Panc1 (cell line): ENCODE data around the gene ISCU. TPM values are rescaled to one million over a fixed set of nuclear protein-coding genes. Genes with fewer than 3 reads are reported as not detected.

Experiments used
- ATAC-seq: fragments of 200-7000 bp; cut with Tn5 transposase; 2 replicates; pipeline ENCODE4 v1.9.1; 2020; ENCODE audit warnings: mild to moderate bottlenecking, moderate library complexity
- BruUV-seq: library from RNA; stranded (reverse); fragments of 400-500 nt; replicated peaks from 2 replicates; lab custom pipeline; 2021; lab: Mats Ljungman, UMichigan
- CTCF ChIA-PET: fragments of 300-600 bp; sonication (Branson Sonifier 250); formaldehyde crosslinking; loops from one replicate; lab custom pipeline; 2022; ENCODE audit warnings: antibody characterized with exemption; lab: Charles Lee
- POLR2A ChIA-PET: fragments of 300-600 bp; sonication (Branson Sonifier 250); formaldehyde crosslinking; loops from one replicate; lab custom pipeline; 2022; ENCODE audit warnings: antibody characterized with exemption; lab: Charles Lee
- DNase-seq: peaks from one replicate; pipeline ENCODE4 v3.0.0-alpha.2; 2010; ENCODE audit warnings: low read depth, low spot score
- H3K27ac ChIP-seq: 2 replicates; pipeline ENCODE4 v1.5.1; 2011; ENCODE audit warnings: mild to moderate bottlenecking, low read length, inconsistent platforms
- H3K27me3 ChIP-seq: fragments of 200-500 bp; sonication (Bioruptor generic); 2 replicates; pipeline ENCODE4 v1.6.0; 2014; ENCODE audit warnings: low read length, inconsistent platforms; ENCODE audit not compliant: control insufficient read depth, insufficient read depth
- H3K36me3 ChIP-seq: fragments of 200-500 bp; sonication (Bioruptor generic); 2 replicates; pipeline ENCODE4 v1.5.1; 2014; ENCODE audit warnings: inconsistent platforms, mild to moderate bottlenecking, low read length, moderate library complexity; ENCODE audit not compliant: control insufficient read depth, insufficient read depth
- H3K4me1 ChIP-seq: 2 replicates; pipeline ENCODE4 v1.5.1; 2011; ENCODE audit warnings: inconsistent platforms, mild to moderate bottlenecking, low read length, moderate library complexity; ENCODE audit not compliant: control insufficient read depth, insufficient read depth
- H3K4me3 ChIP-seq, 2 experiments: 2 replicates each; pipeline ENCODE4 v1.5.1; 2011 to 2012; ENCODE audit warnings: low read depth in 2 of 2, low read length in 2 of 2, mild to moderate bottlenecking in 2 of 2, inconsistent platforms in 1 of 2, moderate library complexity in 1 of 2
- H3K9me3 ChIP-seq: fragments of 200-500 bp; sonication (Bioruptor generic); 2 replicates; pipeline ENCODE4 v1.5.1; 2014; ENCODE audit warnings: low read depth, mild to moderate bottlenecking, inconsistent platforms, low read length, moderate library complexity; ENCODE audit not compliant: control insufficient read depth, insufficient read depth
- POLR2AphosphoS5 ChIP-seq: IDR thresholded peaks from 2 replicates; pipeline ENCODE4 v1.6.1; 2012; ENCODE audit warnings: mild to moderate bottlenecking, low read depth, low read length, moderate library complexity
- REST ChIP-seq, 2 experiments: IDR thresholded peaks; 2 replicates each; pipeline ENCODE4 v1.6.1; 2011 to 2012; ENCODE audit warnings: low read depth in 2 of 2, control low read depth in 1 of 2, low read length in 1 of 2, mild to moderate bottlenecking in 1 of 2, moderate library complexity in 1 of 2; ENCODE audit not compliant: insufficient read depth in 1 of 2
- SIN3A ChIP-seq: IDR thresholded peaks from 2 replicates; pipeline ENCODE4 v1.6.1; 2012; ENCODE audit warnings: low read depth, mild to moderate bottlenecking, low read length, moderate library complexity, borderline replicate concordance; ENCODE audit not compliant: insufficient read depth
- TCF7L2 ChIP-seq: IDR thresholded peaks from 2 replicates; pipeline ENCODE4 v1.6.1; 2011; ENCODE audit warnings: mild to moderate bottlenecking, low read depth, low read length, inconsistent platforms
- in situ Hi-C: cut with HindIII; loops from 2 replicates; pipeline ENCODE4 v1.10.0; 2016; ENCODE audit warnings: low sequenced_read_pairs, low pct_unique_long_range_greater_than_20kb
- intact Hi-C: fragments of 100-400 bp; cut with micrococcal nuclease; formaldehyde crosslinking; loops from one replicate; pipeline ENCODE4 v1.10.0; 2022; ENCODE audit not compliant: unreplicated experiment
- total RNA-seq: library from RNA; stranded (reverse); gene quantifications from one replicate; pipeline ENCODE4 v1.2.1, GENCODE V29; 2021; ENCODE audit not compliant: unreplicated experiment
- TF ChIP-seq, protein P1 (sequence below): fragments of 450-650 bp; IDR thresholded peaks from 2 replicates; pipeline ENCODE4 v1.5.1; 2017; ENCODE audit warnings: mild to moderate bottlenecking

Gene ISCU
- total RNA-seq, 1 experiment from 2014 or later = 66.1 TPM

GRCh38 chr12:108585864-108586263 is 23.5 kb downstream of the ISCU start:
- no peak for ATAC-seq
- no peak for DNase-seq
- Histone ChIP-seq H3K9me3 (no peaks in the 10 kb centered on the region), H3K27me3 (no peaks in the 10 kb centered on the region), H3K4me3 (no peak overlapping the region), H3K36me3 (no peaks in the 10 kb centered on the region), H3K4me1 (peaks cover 4% of the 10 kb centered on the region), H3K27ac (no peak overlapping the region)
- TF ChIP-seq REST (IDR thresholded peaks at IDR 0.05; ENCODE audit: insufficient read depth in 1 of 2, low read depth in 2 of 2, low read length in 1 of 2) (no peak), POLR2AphosphoS5 (no peak), SIN3A (no peak)
- POLR2A ChIA-PET = interaction anchor here (0.7 kb wide), 1 partner anchor 18 kb away, joined by 7 read pairs; no protein-coding TSS in a partner anchor
- intact Hi-C loops = no loop called here
- BruUV-seq = no TSS peak
- CTCF ChIA-PET = interaction anchor here (1.1 kb wide), 1 partner anchor 32 kb away, joined by 3 read pairs; no protein-coding TSS in a partner anchor
- in situ Hi-C loops = no loop called here

GRCh38 chr12:108586306-108586705 is 23.9 kb downstream of the ISCU start:
- Histone ChIP-seq H3K9me3 (no peaks in the 10 kb centered on the region), H3K27ac (no peak overlapping the region), H3K27me3 (no peaks in the 10 kb centered on the region), H3K4me3 (no peak overlapping the region), H3K4me1 (peaks cover 4% of the 10 kb centered on the region), H3K36me3 (no peaks in the 10 kb centered on the region)
- DNase-seq = no peak
- no peak for ATAC-seq
- ChIA-PET CTCF (interaction anchor here (1.1 kb wide), 1 partner anchor 31 kb away, joined by 3 read pairs; no protein-coding TSS in a partner anchor), POLR2A (interaction anchor here (0.7 kb wide), 1 partner anchor 18 kb away, joined by 7 read pairs; no protein-coding TSS in a partner anchor)
- no TSS peak for BruUV-seq
- no peak for TF ChIP-seq TCF7L2
- no peak for TF ChIP-seq POLR2AphosphoS5
- no peak for TF ChIP-seq SIN3A
- TF ChIP-seq, protein P1, sequence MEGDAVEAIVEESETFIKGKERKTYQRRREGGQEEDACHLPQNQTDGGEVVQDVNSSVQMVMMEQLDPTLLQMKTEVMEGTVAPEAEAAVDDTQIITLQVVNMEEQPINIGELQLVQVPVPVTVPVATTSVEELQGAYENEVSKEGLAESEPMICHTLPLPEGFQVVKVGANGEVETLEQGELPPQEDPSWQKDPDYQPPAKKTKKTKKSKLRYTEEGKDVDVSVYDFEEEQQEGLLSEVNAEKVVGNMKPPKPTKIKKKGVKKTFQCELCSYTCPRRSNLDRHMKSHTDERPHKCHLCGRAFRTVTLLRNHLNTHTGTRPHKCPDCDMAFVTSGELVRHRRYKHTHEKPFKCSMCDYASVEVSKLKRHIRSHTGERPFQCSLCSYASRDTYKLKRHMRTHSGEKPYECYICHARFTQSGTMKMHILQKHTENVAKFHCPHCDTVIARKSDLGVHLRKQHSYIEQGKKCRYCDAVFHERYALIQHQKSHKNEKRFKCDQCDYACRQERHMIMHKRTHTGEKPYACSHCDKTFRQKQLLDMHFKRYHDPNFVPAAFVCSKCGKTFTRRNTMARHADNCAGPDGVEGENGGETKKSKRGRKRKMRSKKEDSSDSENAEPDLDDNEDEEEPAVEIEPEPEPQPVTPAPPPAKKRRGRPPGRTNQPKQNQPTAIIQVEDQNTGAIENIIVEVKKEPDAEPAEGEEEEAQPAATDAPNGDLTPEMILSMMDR = no peak
- no peak for TF ChIP-seq REST (IDR thresholded peaks at IDR 0.05; ENCODE audit: insufficient read depth in 1 of 2, low read depth in 2 of 2, low read length in 1 of 2)
- intact Hi-C loops (no loop called here), in situ Hi-C loops (no loop called here)
